Measurements from ENCODE around the gene SNRPN. TPM values are rescaled to one million over a fixed set of nuclear protein-coding genes. Genes with fewer than 3 reads are reported as not detected.
"Not testable (repeated sequence)": the region's sequence is repeated elsewhere in the genome, so short reads cannot be mapped to it uniquely, and the experiment has no call there.

The SNRPN gene
- total RNA-seq, result 79.2 and 117 TPM in 2 replicates

- FAIRE-seq (no peak), DNase-seq (ENCODE audit: low read depth) (peak; percentile 50)
- TF ChIP-seq CTCF (IDR thresholded peaks at IDR 0.05; ENCODE audit: insufficient read depth, low read length, severe bottlenecking), result no peak
- Histone ChIP-seq H3K4me3 (ENCODE audit: low read depth, low read length) (peak within 1 kb of the TSS; percentile 59), H3K36me3 (ENCODE audit: control insufficient read depth, insufficient read depth, low read length) (no peaks in the 10 kb centered on the region), H3K27me3 (ENCODE audit: control insufficient read depth, insufficient read depth, low read length) (no peaks in the 10 kb centered on the region)
These were observed at the start of gene SNRPN, which contains the start of gene SNURF for GRCh38 chr15:24954783-24955530. Gene SNRPN, plus strand, starts transcription at chr15:24954987. Its CDS starts 19,467 bp downstream, at chr15:24974454. Gene SNURF, plus strand, starts transcription at chr15:24954987. Its CDS starts 62 bp downstream, at chr15:24955049.

GRCh38 chr15:24916305-24917009 is 38.3 kb upstream of the SNRPN start:
- Histone ChIP-seq H3K27me3 (ENCODE audit: control insufficient read depth, insufficient read depth, low read length) (no peaks in the 10 kb centered on the region), H3K4me3 (ENCODE audit: low read depth, low read length) (no peak overlapping the region), H3K36me3 (ENCODE audit: control insufficient read depth, insufficient read depth, low read length) (no peaks in the 10 kb centered on the region)
- DNase-seq (ENCODE audit: low read depth) (no peak), FAIRE-seq (no peak)
- TF ChIP-seq CTCF (IDR thresholded peaks at IDR 0.05; ENCODE audit: insufficient read depth, low read length, severe bottlenecking), result no peak

- DNase-seq (ENCODE audit: low read depth) (no peak), FAIRE-seq (no peak)
- no peak for TF ChIP-seq CTCF (IDR thresholded peaks at IDR 0.05; ENCODE audit: insufficient read depth, low read length, severe bottlenecking)
- Histone ChIP-seq H3K27me3 (ENCODE audit: control insufficient read depth, insufficient read depth, low read length) (no peaks in the 10 kb centered on the region), H3K36me3 (ENCODE audit: control insufficient read depth, insufficient read depth, low read length) (no peaks in the 10 kb centered on the region), H3K4me3 (ENCODE audit: low read depth, low read length) (no peak overlapping the region)
These were observed 37.4 kb upstream of the SNRPN start for GRCh38 chr15:24917431-24917830.

GRCh38 chr15:24919446-24919845 is 35.3 kb upstream of the SNRPN start:
- no peak for DNase-seq (ENCODE audit: low read depth)
- no peak for TF ChIP-seq CTCF (IDR thresholded peaks at IDR 0.05; ENCODE audit: insufficient read depth, low read length, severe bottlenecking)
- no peak for FAIRE-seq
- no peaks in the 10 kb centered on the region for H3K36me3 ChIP-seq (ENCODE audit: control insufficient read depth, insufficient read depth, low read length)
- H3K27me3 ChIP-seq (ENCODE audit: control insufficient read depth, insufficient read depth, low read length), result no peaks in the 10 kb centered on the region
- H3K4me3 ChIP-seq (ENCODE audit: low read depth, low read length), result no peak overlapping the region

GRCh38 chr15:24922781-24923180 is 32.0 kb upstream of the SNRPN start:
- H3K27me3 ChIP-seq (ENCODE audit: control insufficient read depth, insufficient read depth, low read length); FAIRE-seq; H3K4me3 ChIP-seq (ENCODE audit: low read depth, low read length); DNase-seq (ENCODE audit: low read depth); H3K36me3 ChIP-seq (ENCODE audit: control insufficient read depth, insufficient read depth, low read length): not testable (repeated sequence)

GRCh38 chr15:24924153-24924552 is 30.6 kb upstream of the SNRPN start:
- Histone ChIP-seq H3K27me3 (ENCODE audit: control insufficient read depth, insufficient read depth, low read length) (no peaks in the 10 kb centered on the region), H3K4me3 (ENCODE audit: low read depth, low read length) (no peak overlapping the region), H3K36me3 (ENCODE audit: control insufficient read depth, insufficient read depth, low read length) (no peaks in the 10 kb centered on the region)
- FAIRE-seq (no peak), DNase-seq (ENCODE audit: low read depth) (no peak)
- TF ChIP-seq CTCF (IDR thresholded peaks at IDR 0.05; ENCODE audit: insufficient read depth, low read length, severe bottlenecking), result no peak

Measured in bronchial epithelial cell (primary cell).